Tibial artery (tissue), 4 donors: ENCODE data around the gene PLXNA4.

ENCODE experiments used
- DNase-seq, 2 donors: peaks; one replicate each; pipeline ENCODE4 v3.0.0-alpha.2; 2019
- H3K27ac ChIP-seq, 2 donors: fragments of 200-600 bp; sonication (generic) in 1 of 2; 1 replicate in 1 of 2; 2 replicates in 1 of 2; pipeline ENCODE4 v1.5.1; 2018 to 2019; ENCODE audit warnings: mild to moderate bottlenecking in 1 of 2
- H3K27me3 ChIP-seq, 2 donors: fragments of 200-600 bp; sonication (generic) in 1 of 2; one replicate each; pipeline versions ENCODE4 v1.5.1 to v1.6.0; 2016 to 2019
- H3K36me3 ChIP-seq, 3 donors: fragments of 200-600 bp; sonication (generic) in 2 of 3; one replicate each; pipeline ENCODE4 v1.5.1; 2016 to 2019; ENCODE audit warnings: mild to moderate bottlenecking in 2 of 3
- H3K4me1 ChIP-seq, 4 donors: fragments of 200-600 bp; sonication (generic) in 2 of 4; 1 replicate in 3 of 4; 2 replicates in 1 of 4; pipeline ENCODE4 v1.5.1; 2016 to 2019
- H3K4me3 ChIP-seq, 2 donors: fragments of 200-600 bp; sonication (generic) in 1 of 2; 1 replicate in 1 of 2; 2 replicates in 1 of 2; pipeline ENCODE4 v1.5.1; 2018 to 2019; ENCODE audit warnings: mild to moderate bottlenecking in 2 of 2
- H3K9me3 ChIP-seq, 3 donors: fragments of 200-600 bp; sonication (generic) in 1 of 3; one replicate each; pipeline ENCODE4 v1.5.1; 2016 to 2019
- intact Hi-C: fragments of 100-400 bp; cut with DNase I; formaldehyde crosslinking; loops from one replicate; pipeline ENCODE4 v1.15.0; 2023; ENCODE audit warnings: low total_unique reads
- TF ChIP-seq, protein P1 (sequence below), 2 experiments: fragments of 200-600 bp in 1 of 2; fragments of 450-650 bp in 1 of 2; IDR thresholded peaks; one replicate each; pipeline ENCODE4 v1.5.1; 2017 to 2019; ENCODE audit warnings: antibody characterized with exemption in 2 of 2, mild to moderate bottlenecking in 1 of 2, moderate library complexity in 1 of 2

Gene PLXNA4

DNA sequence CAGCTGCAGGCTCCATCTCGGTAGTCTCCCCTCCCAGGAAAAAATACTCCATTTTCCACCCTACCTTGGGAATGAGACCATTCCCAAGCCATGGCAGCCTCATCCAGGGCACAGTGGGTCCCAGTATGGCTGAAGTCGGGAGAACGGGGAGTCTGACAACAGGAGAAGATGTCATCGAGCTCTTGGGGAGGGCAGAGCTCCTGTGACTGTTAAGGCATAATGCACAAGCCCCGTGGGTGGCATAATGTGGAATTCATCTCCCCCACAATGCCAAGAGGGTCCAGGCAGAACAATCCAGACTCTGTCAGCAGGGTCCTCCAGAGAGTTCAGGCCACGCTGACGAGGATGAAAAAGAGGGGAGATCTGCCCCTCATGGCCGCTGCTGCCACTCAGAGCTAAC is 279.4 kb downstream of the PLXNA4 start:
- no peaks in the 10 kb centered on the region for H3K36me3 ChIP-seq
- no peak overlapping the region for H3K27ac ChIP-seq
- no peaks in the 10 kb centered on the region for H3K9me3 ChIP-seq
- DNase-seq, result no peak
- no peak overlapping the region for H3K4me3 ChIP-seq
- H3K27me3 ChIP-seq, result no peaks in the 10 kb centered on the region
- TF ChIP-seq, protein P1, sequence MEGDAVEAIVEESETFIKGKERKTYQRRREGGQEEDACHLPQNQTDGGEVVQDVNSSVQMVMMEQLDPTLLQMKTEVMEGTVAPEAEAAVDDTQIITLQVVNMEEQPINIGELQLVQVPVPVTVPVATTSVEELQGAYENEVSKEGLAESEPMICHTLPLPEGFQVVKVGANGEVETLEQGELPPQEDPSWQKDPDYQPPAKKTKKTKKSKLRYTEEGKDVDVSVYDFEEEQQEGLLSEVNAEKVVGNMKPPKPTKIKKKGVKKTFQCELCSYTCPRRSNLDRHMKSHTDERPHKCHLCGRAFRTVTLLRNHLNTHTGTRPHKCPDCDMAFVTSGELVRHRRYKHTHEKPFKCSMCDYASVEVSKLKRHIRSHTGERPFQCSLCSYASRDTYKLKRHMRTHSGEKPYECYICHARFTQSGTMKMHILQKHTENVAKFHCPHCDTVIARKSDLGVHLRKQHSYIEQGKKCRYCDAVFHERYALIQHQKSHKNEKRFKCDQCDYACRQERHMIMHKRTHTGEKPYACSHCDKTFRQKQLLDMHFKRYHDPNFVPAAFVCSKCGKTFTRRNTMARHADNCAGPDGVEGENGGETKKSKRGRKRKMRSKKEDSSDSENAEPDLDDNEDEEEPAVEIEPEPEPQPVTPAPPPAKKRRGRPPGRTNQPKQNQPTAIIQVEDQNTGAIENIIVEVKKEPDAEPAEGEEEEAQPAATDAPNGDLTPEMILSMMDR (IDR thresholded peaks at IDR 0.05), result no peak
- intact Hi-C loops, result no loop called here
- no peaks in the 10 kb centered on the region for H3K4me1 ChIP-seq

DNA sequence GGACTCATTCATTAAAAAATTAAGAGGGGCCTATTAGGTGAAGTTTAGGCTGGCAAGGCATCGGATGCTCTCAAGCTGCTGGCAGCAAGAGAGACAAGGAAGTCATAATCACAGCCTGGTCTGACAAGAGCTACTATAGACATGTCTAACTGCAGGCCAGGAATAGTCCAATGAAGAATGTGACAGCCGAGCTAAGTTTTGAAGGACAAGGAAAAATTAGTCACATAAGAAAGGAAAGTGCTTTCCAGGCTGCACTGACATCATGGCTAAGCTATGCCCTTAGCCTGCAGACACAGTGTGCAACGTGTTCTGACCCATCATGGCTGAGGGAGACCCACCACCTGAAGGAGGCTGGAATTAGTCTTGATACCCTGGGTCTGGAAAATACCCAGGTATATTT is 281.1 kb downstream of the PLXNA4 start:
- H3K4me3 ChIP-seq, result no peak overlapping the region
- intact Hi-C loops, result no loop called here
- H3K9me3 ChIP-seq, result no peaks in the 10 kb centered on the region
- DNase-seq, result no peak
- H3K36me3 ChIP-seq, result no peaks in the 10 kb centered on the region
- no peaks in the 10 kb centered on the region for H3K27me3 ChIP-seq
- H3K4me1 ChIP-seq, result no peaks in the 10 kb centered on the region
- TF ChIP-seq, protein P1 (IDR thresholded peaks at IDR 0.05), result no peak
- H3K27ac ChIP-seq, result no peak overlapping the region

GRCh38 chr7:132292803-132293202 is 283.5 kb downstream of the PLXNA4 start:
- H3K4me3 ChIP-seq, result no peak overlapping the region
- DNase-seq, result no peak
- intact Hi-C loops, result no loop called here

GRCh38 chr7:132291481-132291880 is 284.8 kb downstream of the PLXNA4 start:
- DNase-seq, result no peak
- no peaks in the 10 kb centered on the region for H3K4me1 ChIP-seq
- H3K27me3 ChIP-seq, result no peaks in the 10 kb centered on the region
- H3K4me3 ChIP-seq, result no peak overlapping the region
- intact Hi-C loops, result no loop called here
- H3K27ac ChIP-seq, result no peak overlapping the region
- TF ChIP-seq, protein P1 (IDR thresholded peaks at IDR 0.05), result no peak
- no peaks in the 10 kb centered on the region for H3K36me3 ChIP-seq
- H3K9me3 ChIP-seq, result no peaks in the 10 kb centered on the region

More at GRCh38 chr7:132292803-132293202, 283.5 kb downstream of the PLXNA4 start:
- H3K9me3 ChIP-seq, result no peaks in the 10 kb centered on the region
- no peaks in the 10 kb centered on the region for H3K4me1 ChIP-seq
- no peaks in the 10 kb centered on the region for H3K27me3 ChIP-seq
- no peak overlapping the region for H3K27ac ChIP-seq
- TF ChIP-seq, protein P1 (IDR thresholded peaks at IDR 0.05), result no peak
- H3K36me3 ChIP-seq, result no peaks in the 10 kb centered on the region

DNA sequence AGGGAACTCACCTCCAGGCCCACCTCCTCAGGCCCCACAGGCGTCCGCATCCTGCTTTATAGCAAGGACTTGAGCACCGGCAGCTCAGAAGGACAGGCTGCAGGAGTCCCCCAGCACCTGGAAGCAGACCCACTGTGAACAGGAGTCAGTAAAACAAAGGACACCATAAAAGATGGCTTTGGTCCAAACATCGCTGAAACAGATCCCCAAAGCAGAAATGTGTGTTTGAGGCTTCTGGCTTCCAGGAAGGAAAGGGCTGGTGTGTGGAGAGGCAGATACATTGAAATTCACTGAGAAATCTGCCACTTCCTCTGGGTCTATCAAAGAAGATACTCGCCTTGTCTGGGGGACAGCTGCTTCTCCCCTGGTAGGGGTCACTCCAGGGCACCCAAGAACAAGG is 286.2 kb downstream of the PLXNA4 start:
- DNase-seq, result no peak
- TF ChIP-seq, protein P1 (IDR thresholded peaks at IDR 0.05), result no peak
- H3K9me3 ChIP-seq, result no peaks in the 10 kb centered on the region
- intact Hi-C loops, result no loop called here
- H3K27me3 ChIP-seq, result no peaks in the 10 kb centered on the region
- H3K27ac ChIP-seq, result no peak overlapping the region
- no peaks in the 10 kb centered on the region for H3K36me3 ChIP-seq
- no peaks in the 10 kb centered on the region for H3K4me1 ChIP-seq
- no peak overlapping the region for H3K4me3 ChIP-seq

GRCh38 chr7:132286836-132287235 is 289.4 kb downstream of the PLXNA4 start:
- intact Hi-C loops, result no loop called here
- H3K27ac ChIP-seq, result no peak overlapping the region
- H3K36me3 ChIP-seq, result no peaks in the 10 kb centered on the region
- H3K4me1 ChIP-seq, result no peaks in the 10 kb centered on the region
- no peak overlapping the region for H3K4me3 ChIP-seq
- no peak for DNase-seq
- TF ChIP-seq, protein P1 (IDR thresholded peaks at IDR 0.05), result no peak
- no peaks in the 10 kb centered on the region for H3K9me3 ChIP-seq
- H3K27me3 ChIP-seq, result no peaks in the 10 kb centered on the region
